Activated naive CD8-positive, alpha-beta T cell treated with anti-CD3 and anti-CD28 coated beads, Interleukin-2, amount 50 U/mL, for 16 hours (primary cell): ENCODE results near the gene PMS2.
"Not testable (repeated sequence)": the region's sequence is repeated elsewhere in the genome, so short reads cannot be mapped to it uniquely, and the experiment has no call there.

ENCODE experiments used
- DNase-seq: peaks from one replicate; pipeline ENCODE4 v3.0.0-alpha.2; 2020; ENCODE audit warnings: low read depth, low spot score

PMS2 gene

DNA sequence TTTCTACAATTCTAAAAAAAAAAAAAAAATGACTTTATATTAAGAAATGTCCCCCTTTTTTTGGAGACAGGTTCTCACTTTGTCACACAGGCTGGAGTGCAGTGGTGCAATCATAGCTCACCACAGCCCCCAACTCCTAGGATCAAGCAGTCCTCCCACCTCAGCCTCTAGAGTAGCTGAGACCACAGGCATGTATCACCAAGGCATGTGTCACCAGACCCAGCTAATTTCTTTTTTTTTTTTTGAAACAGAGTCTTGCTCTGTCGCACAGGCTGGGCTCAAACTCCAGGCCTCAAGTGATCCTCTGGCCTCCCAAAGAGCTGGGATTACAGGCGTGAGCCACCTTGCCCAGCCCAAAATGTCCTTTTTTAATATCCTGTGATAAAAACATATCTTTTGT, 84.7 kb downstream of the PMS2 start:
- DNase-seq, result not testable (repeated sequence)
